ENCODE results near the gene MCM8.

DNA sequence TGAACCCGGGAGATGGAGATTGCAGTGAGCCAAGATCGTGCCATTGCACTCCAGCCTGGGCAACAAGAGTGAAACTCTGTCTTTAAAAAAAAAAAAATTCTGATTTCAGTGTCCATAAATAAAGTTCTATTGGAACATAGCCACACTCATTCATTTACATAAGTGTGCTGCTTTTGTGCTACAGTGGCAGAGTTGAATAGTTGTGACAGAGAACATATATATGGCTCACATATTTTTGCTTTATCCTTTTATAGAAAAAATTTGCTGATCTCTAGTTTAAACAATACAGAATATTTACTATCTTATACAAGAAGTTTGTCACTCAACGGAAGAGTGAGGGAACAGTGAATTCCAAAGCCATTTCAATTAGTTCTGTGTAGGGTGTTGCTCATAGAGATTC is 18.0 kb downstream of the MCM8 start:
- TF ChIP-seq, protein P1, sequence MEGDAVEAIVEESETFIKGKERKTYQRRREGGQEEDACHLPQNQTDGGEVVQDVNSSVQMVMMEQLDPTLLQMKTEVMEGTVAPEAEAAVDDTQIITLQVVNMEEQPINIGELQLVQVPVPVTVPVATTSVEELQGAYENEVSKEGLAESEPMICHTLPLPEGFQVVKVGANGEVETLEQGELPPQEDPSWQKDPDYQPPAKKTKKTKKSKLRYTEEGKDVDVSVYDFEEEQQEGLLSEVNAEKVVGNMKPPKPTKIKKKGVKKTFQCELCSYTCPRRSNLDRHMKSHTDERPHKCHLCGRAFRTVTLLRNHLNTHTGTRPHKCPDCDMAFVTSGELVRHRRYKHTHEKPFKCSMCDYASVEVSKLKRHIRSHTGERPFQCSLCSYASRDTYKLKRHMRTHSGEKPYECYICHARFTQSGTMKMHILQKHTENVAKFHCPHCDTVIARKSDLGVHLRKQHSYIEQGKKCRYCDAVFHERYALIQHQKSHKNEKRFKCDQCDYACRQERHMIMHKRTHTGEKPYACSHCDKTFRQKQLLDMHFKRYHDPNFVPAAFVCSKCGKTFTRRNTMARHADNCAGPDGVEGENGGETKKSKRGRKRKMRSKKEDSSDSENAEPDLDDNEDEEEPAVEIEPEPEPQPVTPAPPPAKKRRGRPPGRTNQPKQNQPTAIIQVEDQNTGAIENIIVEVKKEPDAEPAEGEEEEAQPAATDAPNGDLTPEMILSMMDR (IDR thresholded peaks at IDR 0.05; ENCODE audit: low read length): no peak
- no peak for TF ChIP-seq EZH2phosphoT487 (IDR thresholded peaks at IDR 0.05; ENCODE audit: low read length)
